GM12878 (cell line): ENCODE data around the gene NAP1L4.

Experiments used
- BHLHE40 ChIP-seq, 2 experiments: fragments of 450-650 bp in 1 of 2; IDR thresholded peaks; 2 replicates each; pipeline ENCODE4 v1.6.1; 2011 to 2017; ENCODE audit warnings: low read depth in 2 of 2, borderline replicate concordance in 1 of 2, improper control_type of control experiment in 1 of 2, low read length in 1 of 2, mild to moderate bottlenecking in 1 of 2
- GABPA ChIP-seq: IDR thresholded peaks from 2 replicates; pipeline ENCODE4 v1.6.1; 2014; ENCODE audit warnings: antibody characterized with exemption, low read depth, mild to moderate bottlenecking, inconsistent platforms
- GATAD2B ChIP-seq: fragments of 450-650 bp; conservative IDR thresholded peaks from 2 replicates; pipeline ENCODE4 v1.6.1; 2017; ENCODE audit warnings: low read depth, mild to moderate bottlenecking, moderate library complexity
- MTA3 ChIP-seq: IDR thresholded peaks from 2 replicates; pipeline ENCODE4 v1.6.1; 2012; ENCODE audit warnings: low read length, inconsistent platforms, borderline replicate concordance
- NR2F1 ChIP-seq: fragments of 450-650 bp; conservative IDR thresholded peaks from 2 replicates; pipeline ENCODE4 v1.6.1; 2017; ENCODE audit warnings: mild to moderate bottlenecking
- POLR2A ChIP-seq: IDR thresholded peaks from 2 replicates; pipeline ENCODE4 v1.6.1; 2011; ENCODE audit warnings: low read depth, mild to moderate bottlenecking, low read length
- POLR2AphosphoS5 ChIP-seq: IDR thresholded peaks from 2 replicates; pipeline ENCODE4 v1.6.1; 2011; ENCODE audit warnings: mild to moderate bottlenecking, low read length, inconsistent platforms
- SP1 ChIP-seq: IDR thresholded peaks from one replicate; pipeline ENCODE4 v1.6.1; 2011; ENCODE audit warnings: low read depth, low read length
- SREBF2 ChIP-seq: IDR thresholded peaks from 2 replicates; pipeline ENCODE4 v1.6.1; 2012; ENCODE audit warnings: mild to moderate bottlenecking, low read length
- YY1 ChIP-seq: IDR thresholded peaks from 2 replicates; pipeline ENCODE4 v1.6.1; 2011; ENCODE audit warnings: low read depth, mild to moderate bottlenecking, low read length
- TF ChIP-seq, protein P1 (sequence below), 3 experiments: IDR thresholded peaks in 2 of 3; conservative IDR thresholded peaks in 1 of 3; 2 replicates each; pipeline ENCODE4 v1.5.1; 2011; ENCODE audit warnings: low read depth in 3 of 3, low read length in 3 of 3, mild to moderate bottlenecking in 3 of 3, control low read depth in 2 of 3, moderate library complexity in 2 of 3, inconsistent platforms in 1 of 3, mixed read lengths in 1 of 3; ENCODE audit not compliant: control insufficient read depth in 2 of 3, insufficient read depth in 1 of 3; ENCODE audit errors: extremely low read depth in 1 of 3

DNA sequence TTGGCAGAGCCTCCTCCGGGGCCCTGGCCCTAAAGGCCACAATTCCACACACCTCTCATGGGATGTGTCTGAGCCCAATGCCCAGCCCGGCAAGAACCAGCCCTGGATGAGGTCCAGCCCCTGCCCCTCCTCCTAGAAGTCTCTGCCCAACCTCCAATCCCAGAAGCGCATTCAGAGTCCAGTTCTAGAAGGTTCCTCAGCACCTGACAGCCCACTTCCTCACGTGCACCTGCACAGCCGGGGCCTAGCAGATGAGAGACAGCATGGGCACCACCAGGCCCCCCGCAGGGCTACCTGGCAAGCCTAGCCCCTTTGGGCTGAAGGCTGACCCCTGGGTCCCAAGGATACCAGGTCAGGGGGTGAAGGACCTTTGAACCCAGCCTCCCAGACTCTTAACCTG, 95.1 kb downstream of the NAP1L4 start:
- TF ChIP-seq, protein P1, sequence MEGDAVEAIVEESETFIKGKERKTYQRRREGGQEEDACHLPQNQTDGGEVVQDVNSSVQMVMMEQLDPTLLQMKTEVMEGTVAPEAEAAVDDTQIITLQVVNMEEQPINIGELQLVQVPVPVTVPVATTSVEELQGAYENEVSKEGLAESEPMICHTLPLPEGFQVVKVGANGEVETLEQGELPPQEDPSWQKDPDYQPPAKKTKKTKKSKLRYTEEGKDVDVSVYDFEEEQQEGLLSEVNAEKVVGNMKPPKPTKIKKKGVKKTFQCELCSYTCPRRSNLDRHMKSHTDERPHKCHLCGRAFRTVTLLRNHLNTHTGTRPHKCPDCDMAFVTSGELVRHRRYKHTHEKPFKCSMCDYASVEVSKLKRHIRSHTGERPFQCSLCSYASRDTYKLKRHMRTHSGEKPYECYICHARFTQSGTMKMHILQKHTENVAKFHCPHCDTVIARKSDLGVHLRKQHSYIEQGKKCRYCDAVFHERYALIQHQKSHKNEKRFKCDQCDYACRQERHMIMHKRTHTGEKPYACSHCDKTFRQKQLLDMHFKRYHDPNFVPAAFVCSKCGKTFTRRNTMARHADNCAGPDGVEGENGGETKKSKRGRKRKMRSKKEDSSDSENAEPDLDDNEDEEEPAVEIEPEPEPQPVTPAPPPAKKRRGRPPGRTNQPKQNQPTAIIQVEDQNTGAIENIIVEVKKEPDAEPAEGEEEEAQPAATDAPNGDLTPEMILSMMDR (IDR thresholded peaks at IDR 0.05 in 2 of 3, conservative IDR thresholded peaks at IDR 0.05 in 1 of 3; ENCODE audit: control insufficient read depth in 2 of 3, extremely low read depth in 1 of 3, insufficient read depth in 1 of 3, low read depth in 3 of 3, low read length in 3 of 3) = no peak
- TF ChIP-seq GATAD2B (no peak), SP1 (no peak), SREBF2 (no peak), YY1 (no peak), POLR2AphosphoS5 (no peak), MTA3 (no peak), GABPA (no peak), NR2F1 (no peak), POLR2A (no peak), BHLHE40 (IDR thresholded peaks at IDR 0.05; ENCODE audit: borderline replicate concordance in 1 of 2, low read depth in 2 of 2, low read length in 1 of 2) (no peak)
